Smooth muscle cell of the coronary artery (primary cell): ENCODE results near the gene AVPR1A. TPM values are rescaled to one million over a fixed set of nuclear protein-coding genes. Genes with fewer than 3 reads are reported as not detected.

Experiments used
- total RNA-seq: library from RNA; depleted of rRNA; stranded (reverse); fragments of >200 nt; gene quantifications from 2 replicates; pipeline ENCODE4 v1.2.3, GENCODE V29; 2014; ENCODE audit warnings: low replicate concordance

AVPR1A gene
- 3.3 TPM in 1 of 2 replicates, not detected in the other for total RNA-seq

GRCh38 chr12:63150713-63151622 is at the start of gene AVPR1A:
Gene AVPR1A (minus strand): TSS chr12:63151201. CDS start chr12:63150836, 365 bp downstream.

Other genes with a start within 250 kb of the AVPR1A start
- gene PPM1H, start 216.1 kb downstream of the AVPR1A start, total RNA-seq = 1.3 and 2.6 TPM in 2 replicates